ENCODE measurements around the gene FCHO1. TPM values are rescaled to one million over a fixed set of nuclear protein-coding genes. Genes with fewer than 3 reads are reported as not detected.

FCHO1 gene
- total and polyA plus RNA-seq, 10 of the 15 experiments (the other 5 are each of a cell fraction or from before 2014, with no cell fraction given) = 0.14 to 45.8 (median 15.8) TPM

- peak; percentile 11 for TF ChIP-seq E2F8 (IDR thresholded peaks at IDR 0.05; ENCODE audit: low read depth, partially characterized antibody)
- TF ChIP-seq MYB (IDR thresholded peaks at IDR 0.05; ENCODE audit: borderline replicate concordance, low read depth, low read length) = peak; percentile 88
- TF ChIP-seq BCL3 (IDR thresholded peaks at IDR 0.05; ENCODE audit: borderline replicate concordance, insufficient read depth, low read depth, low read length, poor library complexity, severe bottlenecking) = peak; percentile 14
- TF ChIP-seq CREM (IDR thresholded peaks at IDR 0.05; ENCODE audit: low read depth) = peak; percentile 68
- TF ChIP-seq SPI1 (IDR thresholded peaks at IDR 0.05; ENCODE audit: borderline replicate concordance, insufficient read depth, low read depth, low read length) = no peak; the same call in 1 of the 2 replicates
- no peak for TF ChIP-seq ZBTB11 (CRISPR knock-in tag; IDR thresholded peaks at IDR 0.05)
- TF ChIP-seq ASH2L (IDR thresholded peaks at IDR 0.05; ENCODE audit: borderline replicate concordance, low read depth) = no peak
- TF ChIP-seq POU2F2 (IDR thresholded peaks at IDR 0.05; ENCODE audit: borderline replicate concordance, low read depth, low read length) = peak; percentile 35; the same call in 1 of the 3 replicates
- TF ChIP-seq E4F1 (IDR thresholded peaks at IDR 0.05; ENCODE audit: borderline replicate concordance, partially characterized antibody) = no peak
- no peak for TF ChIP-seq STAT3 (IDR thresholded peaks at IDR 0.05; ENCODE audit: low read depth, low read length)
- no peak for TF ChIP-seq SMAD5 (IDR thresholded peaks at IDR 0.05; ENCODE audit: low read depth)
- no peak for TF ChIP-seq HDAC6 (IDR thresholded peaks at IDR 0.05; ENCODE audit: unreplicated experiment)
- peak; percentile 42; the same call in 1 of the 2 replicates for TF ChIP-seq RB1 (IDR thresholded peaks at IDR 0.05; ENCODE audit: borderline replicate concordance)
- TF ChIP-seq RAD51 (IDR thresholded peaks at IDR 0.05) = peak; percentile 50
- TF ChIP-seq HCFC1 (IDR thresholded peaks at IDR 0.05; ENCODE audit: low read length) = no peak
- no peak; the same call in 1 of the 2 replicates for TF ChIP-seq NR2C1 (IDR thresholded peaks at IDR 0.05)
- TF ChIP-seq JUNB (IDR thresholded peaks at IDR 0.05) = no peak
Measured at GRCh38 chr19:17751103-17751911, at the start of gene FCHO1 (continued).

Data from GM12878 (cell line).